ENCODE measurements around the gene RTL10.

GRCh38 chr22:19898831-19899567, 44.3 kb upstream of the RTL10 start:
- TF ChIP-seq RAD21 (IDR thresholded peaks at IDR 0.05; ENCODE audit: low read length) (no peak), CTCF (IDR thresholded peaks at IDR 0.05) (no peak), POLR2AphosphoS5 (IDR thresholded peaks at IDR 0.05; ENCODE audit: low read depth, low read length) (no peak), GATA2 (CRISPR knock-in tag; IDR thresholded peaks at IDR 0.05) (no peak), REST (IDR thresholded peaks at IDR 0.05; ENCODE audit: low read depth, low read length) (no peak), EP300 (IDR thresholded peaks at IDR 0.05; ENCODE audit: borderline replicate concordance in 1 of 2, low read depth in 1 of 2, low read length in 1 of 2) (no peak), MAX (IDR thresholded peaks at IDR 0.05; ENCODE audit: low read depth) (no peak), NFIC (IDR thresholded peaks at IDR 0.05; ENCODE audit: borderline replicate concordance) (no peak), TCF12 (IDR thresholded peaks at IDR 0.05) (no peak), YY1 (IDR thresholded peaks at IDR 0.05; ENCODE audit: low read depth) (no peak), RCOR1 (IDR thresholded peaks at IDR 0.05; ENCODE audit: low read length) (no peak)
- TF ChIP-seq, protein P1, sequence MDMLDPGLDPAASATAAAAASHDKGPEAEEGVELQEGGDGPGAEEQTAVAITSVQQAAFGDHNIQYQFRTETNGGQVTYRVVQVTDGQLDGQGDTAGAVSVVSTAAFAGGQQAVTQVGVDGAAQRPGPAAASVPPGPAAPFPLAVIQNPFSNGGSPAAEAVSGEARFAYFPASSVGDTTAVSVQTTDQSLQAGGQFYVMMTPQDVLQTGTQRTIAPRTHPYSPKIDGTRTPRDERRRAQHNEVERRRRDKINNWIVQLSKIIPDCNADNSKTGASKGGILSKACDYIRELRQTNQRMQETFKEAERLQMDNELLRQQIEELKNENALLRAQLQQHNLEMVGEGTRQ (IDR thresholded peaks at IDR 0.05; ENCODE audit: borderline replicate concordance, low read depth, low read length), result no peak
